ENCODE data around the gene BRINP3. TPM values are rescaled to one million over a fixed set of nuclear protein-coding genes. Genes with fewer than 3 reads are reported as not detected.

BRINP3 gene
- total RNA-seq, 1 experiment from 2014 or later, result not detected

GRCh38 chr1:190168116-190168892 is 309.4 kb downstream of the BRINP3 start:
- BruUV-seq (replicated peaks), result no TSS peak
- H3K4me3 ChIP-seq (ENCODE audit: low read depth, low read length, poor library complexity, severe bottlenecking), result no peak overlapping the region
- H3K27me3 ChIP-seq (replicated peaks; ENCODE audit: insufficient read depth, low read depth, low read length, poor library complexity), result no peaks in the 10 kb centered on the region
- DNase-seq (ENCODE audit: low spot score), result no peak
- intact Hi-C loops (cut with micrococcal nuclease; ENCODE audit: unreplicated experiment), result no loop called here
- ChIA-PET POLR2A (ENCODE audit: low non-redundant PET) (no interaction called here), CTCF (no interaction called here)
- TF ChIP-seq EZH2 (IDR thresholded peaks at IDR 0.05; ENCODE audit: borderline replicate concordance, low read depth, low read length, poor library complexity, severe bottlenecking), result no peak
- TF ChIP-seq, protein P1, sequence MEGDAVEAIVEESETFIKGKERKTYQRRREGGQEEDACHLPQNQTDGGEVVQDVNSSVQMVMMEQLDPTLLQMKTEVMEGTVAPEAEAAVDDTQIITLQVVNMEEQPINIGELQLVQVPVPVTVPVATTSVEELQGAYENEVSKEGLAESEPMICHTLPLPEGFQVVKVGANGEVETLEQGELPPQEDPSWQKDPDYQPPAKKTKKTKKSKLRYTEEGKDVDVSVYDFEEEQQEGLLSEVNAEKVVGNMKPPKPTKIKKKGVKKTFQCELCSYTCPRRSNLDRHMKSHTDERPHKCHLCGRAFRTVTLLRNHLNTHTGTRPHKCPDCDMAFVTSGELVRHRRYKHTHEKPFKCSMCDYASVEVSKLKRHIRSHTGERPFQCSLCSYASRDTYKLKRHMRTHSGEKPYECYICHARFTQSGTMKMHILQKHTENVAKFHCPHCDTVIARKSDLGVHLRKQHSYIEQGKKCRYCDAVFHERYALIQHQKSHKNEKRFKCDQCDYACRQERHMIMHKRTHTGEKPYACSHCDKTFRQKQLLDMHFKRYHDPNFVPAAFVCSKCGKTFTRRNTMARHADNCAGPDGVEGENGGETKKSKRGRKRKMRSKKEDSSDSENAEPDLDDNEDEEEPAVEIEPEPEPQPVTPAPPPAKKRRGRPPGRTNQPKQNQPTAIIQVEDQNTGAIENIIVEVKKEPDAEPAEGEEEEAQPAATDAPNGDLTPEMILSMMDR (conservative IDR thresholded peaks at IDR 0.05; ENCODE audit: low read depth, low read length), result no peak
- H3K36me3 ChIP-seq (ENCODE audit: insufficient read depth, low read length, poor library complexity, severe bottlenecking), result no peaks in the 10 kb centered on the region
- H3K9me3 ChIP-seq (ENCODE audit: low read depth, low read length, poor library complexity, severe bottlenecking), result no peaks in the 10 kb centered on the region
- no peaks in the 10 kb centered on the region for H3K4me1 ChIP-seq (ENCODE audit: insufficient read depth, low read length, poor library complexity, severe bottlenecking)
- H3K27ac ChIP-seq (ENCODE audit: low read depth, low read length, poor library complexity, severe bottlenecking), result no peak overlapping the region

DNA sequence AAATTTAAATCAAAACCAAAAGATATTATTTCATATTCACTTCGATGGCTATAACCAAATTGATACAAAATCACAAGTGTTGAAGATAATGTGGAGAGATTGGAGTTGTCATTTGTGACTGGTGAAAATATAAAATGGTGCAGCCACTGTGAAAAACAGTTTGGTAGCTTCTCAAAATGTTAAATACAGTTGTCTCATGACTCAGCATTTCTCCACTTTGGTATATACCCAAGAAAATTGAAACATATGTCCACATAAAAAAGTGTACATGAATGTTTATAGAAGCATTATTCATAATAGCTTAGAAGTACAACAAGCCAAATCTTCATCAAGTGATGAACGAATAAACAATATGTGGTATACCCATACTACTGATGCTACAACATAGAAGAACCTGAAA is 318.5 kb downstream of the BRINP3 start:
- DNase-seq (ENCODE audit: low spot score), result no peak
- ChIA-PET CTCF (no interaction called here), POLR2A (ENCODE audit: low non-redundant PET) (no interaction called here)
- no peaks in the 10 kb centered on the region for H3K27me3 ChIP-seq (replicated peaks; ENCODE audit: insufficient read depth, low read depth, low read length, poor library complexity)
- no TSS peak for BruUV-seq (replicated peaks)
- H3K27ac ChIP-seq (ENCODE audit: low read depth, low read length, poor library complexity, severe bottlenecking), result no peak overlapping the region
- intact Hi-C loops (cut with micrococcal nuclease; ENCODE audit: unreplicated experiment), result no loop called here
- no peaks in the 10 kb centered on the region for H3K36me3 ChIP-seq (ENCODE audit: insufficient read depth, low read length, poor library complexity, severe bottlenecking)
- H3K4me1 ChIP-seq (ENCODE audit: insufficient read depth, low read length, poor library complexity, severe bottlenecking), result no peaks in the 10 kb centered on the region
- TF ChIP-seq, protein P1 (conservative IDR thresholded peaks at IDR 0.05; ENCODE audit: low read depth, low read length), result no peak
- no peak for TF ChIP-seq EZH2 (IDR thresholded peaks at IDR 0.05; ENCODE audit: borderline replicate concordance, low read depth, low read length, poor library complexity, severe bottlenecking)
- no peaks in the 10 kb centered on the region for H3K9me3 ChIP-seq (ENCODE audit: low read depth, low read length, poor library complexity, severe bottlenecking)
- no peak overlapping the region for H3K4me3 ChIP-seq (ENCODE audit: low read depth, low read length, poor library complexity, severe bottlenecking)

- CTCF ChIA-PET, result no interaction called here
- DNase-seq (ENCODE audit: low spot score), result no peak
- Histone ChIP-seq H3K27ac (ENCODE audit: low read depth, low read length, poor library complexity, severe bottlenecking) (no peak overlapping the region), H3K36me3 (ENCODE audit: insufficient read depth, low read length, poor library complexity, severe bottlenecking) (no peaks in the 10 kb centered on the region), H3K27me3 (replicated peaks; ENCODE audit: insufficient read depth, low read depth, low read length, poor library complexity) (no peaks in the 10 kb centered on the region), H3K4me3 (ENCODE audit: low read depth, low read length, poor library complexity, severe bottlenecking) (no peak overlapping the region), H3K4me1 (ENCODE audit: insufficient read depth, low read length, poor library complexity, severe bottlenecking) (no peaks in the 10 kb centered on the region), H3K9me3 (ENCODE audit: low read depth, low read length, poor library complexity, severe bottlenecking) (no peaks in the 10 kb centered on the region)
- no peak for TF ChIP-seq EZH2 (IDR thresholded peaks at IDR 0.05; ENCODE audit: borderline replicate concordance, low read depth, low read length, poor library complexity, severe bottlenecking)
- TF ChIP-seq, protein P1 (conservative IDR thresholded peaks at IDR 0.05; ENCODE audit: low read depth, low read length), result no peak
- POLR2A ChIA-PET (ENCODE audit: low non-redundant PET), result no interaction called here
- no TSS peak for BruUV-seq (replicated peaks)
- intact Hi-C loops (cut with micrococcal nuclease; ENCODE audit: unreplicated experiment), result no loop called here
Measured at GRCh38 chr1:190154744-190155143, 322.9 kb downstream of the BRINP3 start.
